WTC11 (cell line): ENCODE data around the gene POP4.

ENCODE experiments used
- E2F1 ChIP-seq: sonication (generic); formaldehyde crosslinking; IDR thresholded peaks from 2 replicates; pipeline ENCODE4 v1.8.0; 2022; ENCODE audit warnings: mild to moderate bottlenecking, missing genetic modification reagents
- JUN ChIP-seq: sonication (generic); formaldehyde crosslinking; IDR thresholded peaks from 2 replicates; pipeline ENCODE4 v1.8.0; 2023; ENCODE audit warnings: mild to moderate bottlenecking, missing genetic modification reagents
- NFYB ChIP-seq: sonication (generic); formaldehyde crosslinking; conservative IDR thresholded peaks from 2 replicates; pipeline ENCODE4 v1.8.0; 2022; ENCODE audit warnings: low read depth, missing genetic modification reagents
- RORB ChIP-seq: fragments of 250-450 bp; sonication (Bioruptor Pico); IDR thresholded peaks from 2 replicates; pipeline ENCODE4 v1.9.0; 2021; ENCODE audit warnings: mild to moderate bottlenecking
- SMAD3 ChIP-seq: sonication (generic); formaldehyde crosslinking; IDR thresholded peaks from 2 replicates; pipeline ENCODE4 v1.8.0; 2022; ENCODE audit warnings: missing genetic modification reagents, mild to moderate bottlenecking, borderline replicate concordance
- TCF7 ChIP-seq: sonication (generic); formaldehyde crosslinking; IDR thresholded peaks from 2 replicates; pipeline ENCODE4 v1.8.0; 2022; ENCODE audit warnings: mild to moderate bottlenecking, low read depth, missing genetic modification reagents, moderate library complexity
- USF1 ChIP-seq: sonication (generic); formaldehyde crosslinking; IDR thresholded peaks from 2 replicates; pipeline ENCODE4 v1.8.0; 2022; ENCODE audit warnings: mild to moderate bottlenecking, missing genetic modification reagents
- ZNF232 ChIP-seq: sonication (generic); formaldehyde crosslinking; IDR thresholded peaks from 2 replicates; pipeline ENCODE4 v1.8.0; 2022; ENCODE audit warnings: mild to moderate bottlenecking, missing genetic modification reagents
- ZNF671 ChIP-seq: fragments of 250-450 bp; sonication (Bioruptor Pico); IDR thresholded peaks from 2 replicates; pipeline ENCODE4 v1.8.0; 2021; ENCODE audit warnings: mild to moderate bottlenecking
- TF ChIP-seq, protein P1 (sequence below): fragments of 200-600 bp; IDR thresholded peaks from 2 replicates; pipeline ENCODE4 v1.8.0; 2022; ENCODE audit warnings: antibody characterized with exemption

DNA sequence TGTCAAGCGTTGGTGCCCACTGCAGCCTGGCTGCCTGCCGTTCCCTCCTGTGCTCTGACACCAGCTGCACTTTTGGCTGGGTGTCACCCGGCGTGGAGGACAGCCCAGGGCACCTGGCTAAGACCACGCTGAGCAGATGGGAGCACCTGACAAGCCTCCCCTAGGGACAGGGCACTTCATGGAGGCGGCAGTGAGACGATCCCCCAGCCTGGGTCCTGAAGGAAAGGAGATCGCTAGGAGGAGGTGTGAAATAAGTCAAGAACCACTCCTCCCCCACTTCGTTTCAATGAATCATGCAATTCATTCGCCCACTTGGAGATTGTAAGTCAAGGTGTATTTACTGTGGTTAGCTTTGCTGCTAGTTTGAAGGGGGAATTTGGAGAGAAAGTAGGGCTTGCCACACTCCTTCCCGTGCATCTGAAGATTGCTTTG, 41.5 kb upstream of the POP4 start:
- TF ChIP-seq, protein P1, sequence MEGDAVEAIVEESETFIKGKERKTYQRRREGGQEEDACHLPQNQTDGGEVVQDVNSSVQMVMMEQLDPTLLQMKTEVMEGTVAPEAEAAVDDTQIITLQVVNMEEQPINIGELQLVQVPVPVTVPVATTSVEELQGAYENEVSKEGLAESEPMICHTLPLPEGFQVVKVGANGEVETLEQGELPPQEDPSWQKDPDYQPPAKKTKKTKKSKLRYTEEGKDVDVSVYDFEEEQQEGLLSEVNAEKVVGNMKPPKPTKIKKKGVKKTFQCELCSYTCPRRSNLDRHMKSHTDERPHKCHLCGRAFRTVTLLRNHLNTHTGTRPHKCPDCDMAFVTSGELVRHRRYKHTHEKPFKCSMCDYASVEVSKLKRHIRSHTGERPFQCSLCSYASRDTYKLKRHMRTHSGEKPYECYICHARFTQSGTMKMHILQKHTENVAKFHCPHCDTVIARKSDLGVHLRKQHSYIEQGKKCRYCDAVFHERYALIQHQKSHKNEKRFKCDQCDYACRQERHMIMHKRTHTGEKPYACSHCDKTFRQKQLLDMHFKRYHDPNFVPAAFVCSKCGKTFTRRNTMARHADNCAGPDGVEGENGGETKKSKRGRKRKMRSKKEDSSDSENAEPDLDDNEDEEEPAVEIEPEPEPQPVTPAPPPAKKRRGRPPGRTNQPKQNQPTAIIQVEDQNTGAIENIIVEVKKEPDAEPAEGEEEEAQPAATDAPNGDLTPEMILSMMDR, result no peak
- TF ChIP-seq USF1 (no peak), JUN (CRISPR knock-in tag) (no peak), NFYB (CRISPR knock-in tag) (no peak), E2F1 (no peak), ZNF232 (no peak), ZNF671 (CRISPR knock-in tag) (no peak), TCF7 (CRISPR knock-in tag) (no peak), RORB (CRISPR knock-in tag) (no peak), SMAD3 (CRISPR knock-in tag) (no peak)
